GM12865 (cell line): ENCODE results near the gene CLUH.

ENCODE experiments used
- DNase-seq: peaks from one replicate; pipeline ENCODE4 v3.0.0; 2010; ENCODE audit warnings: low read depth
- H3K4me3 ChIP-seq: 2 replicates; pipeline ENCODE4 v1.5.1; 2011; ENCODE audit warnings: mild to moderate bottlenecking, low read depth, low read length, control low read depth
- CTCF ChIP-seq: IDR thresholded peaks from 2 replicates; pipeline ENCODE4 v1.5.1; 2011; ENCODE audit warnings: low read length, control low read depth, low read depth, inconsistent platforms; ENCODE audit not compliant: insufficient read depth; ENCODE audit errors: missing control alignments

CLUH gene

GRCh38 chr17:2731807-2732206 lies 20.2 kb upstream of the CLUH start:
- no peak for TF ChIP-seq CTCF
- no peak overlapping the region for H3K4me3 ChIP-seq
- DNase-seq = no peak

GRCh38 chr17:2730764-2731353 lies 19.3 kb upstream of the CLUH start:
- no peak overlapping the region for H3K4me3 ChIP-seq
- DNase-seq = no peak
- TF ChIP-seq CTCF = no peak

- TF ChIP-seq CTCF = peak; percentile 8
- H3K4me3 ChIP-seq = no peak overlapping the region
- DNase-seq = peak; percentile 53
Observed at GRCh38 chr17:2724784-2725164, 13.2 kb upstream of the CLUH start.

- no peak overlapping the region for H3K4me3 ChIP-seq
- no peak for TF ChIP-seq CTCF
- no peak for DNase-seq
Observed at GRCh38 chr17:2723997-2724783, 12.6 kb upstream of the CLUH start.

- no peak for DNase-seq
- TF ChIP-seq CTCF = no peak
- no peak overlapping the region for H3K4me3 ChIP-seq
Observed at GRCh38 chr17:2723505-2723996, 12.0 kb upstream of the CLUH start.

GRCh38 chr17:2722611-2723010 lies 11.0 kb upstream of the CLUH start:
- H3K4me3 ChIP-seq = no peak overlapping the region
- DNase-seq = no peak
- TF ChIP-seq CTCF = no peak
